Ovary (tissue), 3 donors: ENCODE measurements around the gene ARNT2.

ENCODE experiments used
- EP300 ChIP-seq: sonication (generic); formaldehyde crosslinking; IDR thresholded peaks from one replicate; pipeline ENCODE4 v1.6.1; 2017; ENCODE audit warnings: antibody characterized with exemption
- POLR2A ChIP-seq: fragments of 450-650 bp; IDR thresholded peaks from one replicate; pipeline ENCODE4 v1.6.1; 2017; ENCODE audit warnings: antibody characterized with exemption, mild to moderate bottlenecking, moderate library complexity
- TF ChIP-seq, protein P1 (sequence below), 3 donors: fragments of 450-650 bp in 2 of 3; fragments of 200-600 bp in 1 of 3; IDR thresholded peaks; one replicate each; pipeline versions ENCODE4 v1.5.1 to v1.8.0; 2016 to 2022; ENCODE audit warnings: antibody characterized with exemption in 3 of 3, mild to moderate bottlenecking in 1 of 3
- donor health status: DM: no; HTN: no; CAD: no.

DNA sequence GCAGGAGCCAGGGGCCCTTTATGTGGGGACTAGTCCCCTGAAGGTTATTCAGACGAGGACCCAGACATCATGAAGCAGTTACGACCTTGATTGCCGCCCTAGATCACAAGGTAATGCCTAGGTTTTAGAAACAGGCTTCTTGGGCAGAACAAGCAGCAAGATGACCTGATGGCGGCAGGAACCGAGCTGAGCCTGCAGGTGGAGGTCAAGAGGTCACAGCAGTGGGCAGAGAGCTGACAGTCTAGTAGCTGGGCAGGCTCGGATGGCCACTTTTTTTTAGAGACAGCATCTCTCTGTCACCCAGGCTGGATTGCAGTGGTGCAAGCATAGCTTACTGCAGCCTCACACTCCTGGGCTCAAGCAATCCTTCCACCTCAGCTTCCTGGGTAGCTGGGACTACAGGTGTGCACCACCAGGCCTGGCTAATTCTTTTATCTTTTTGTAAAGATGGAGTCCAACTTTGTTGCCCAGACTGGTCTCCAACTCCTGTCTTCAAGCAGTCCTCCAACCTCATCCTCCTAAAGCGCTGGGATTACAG is 207.4 kb downstream of the ARNT2 start:
- TF ChIP-seq, protein P1, sequence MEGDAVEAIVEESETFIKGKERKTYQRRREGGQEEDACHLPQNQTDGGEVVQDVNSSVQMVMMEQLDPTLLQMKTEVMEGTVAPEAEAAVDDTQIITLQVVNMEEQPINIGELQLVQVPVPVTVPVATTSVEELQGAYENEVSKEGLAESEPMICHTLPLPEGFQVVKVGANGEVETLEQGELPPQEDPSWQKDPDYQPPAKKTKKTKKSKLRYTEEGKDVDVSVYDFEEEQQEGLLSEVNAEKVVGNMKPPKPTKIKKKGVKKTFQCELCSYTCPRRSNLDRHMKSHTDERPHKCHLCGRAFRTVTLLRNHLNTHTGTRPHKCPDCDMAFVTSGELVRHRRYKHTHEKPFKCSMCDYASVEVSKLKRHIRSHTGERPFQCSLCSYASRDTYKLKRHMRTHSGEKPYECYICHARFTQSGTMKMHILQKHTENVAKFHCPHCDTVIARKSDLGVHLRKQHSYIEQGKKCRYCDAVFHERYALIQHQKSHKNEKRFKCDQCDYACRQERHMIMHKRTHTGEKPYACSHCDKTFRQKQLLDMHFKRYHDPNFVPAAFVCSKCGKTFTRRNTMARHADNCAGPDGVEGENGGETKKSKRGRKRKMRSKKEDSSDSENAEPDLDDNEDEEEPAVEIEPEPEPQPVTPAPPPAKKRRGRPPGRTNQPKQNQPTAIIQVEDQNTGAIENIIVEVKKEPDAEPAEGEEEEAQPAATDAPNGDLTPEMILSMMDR (IDR thresholded peaks at IDR 0.05): no peak
- TF ChIP-seq POLR2A (no peak), EP300 (no peak)
